Type B pancreatic cell (in vitro differentiated cells): ENCODE data around the gene PDX1. TPM values are rescaled to one million over a fixed set of nuclear protein-coding genes. Genes with fewer than 3 reads are reported as not detected.

ENCODE experiments used
- DNase-seq: peaks from one replicate; pipeline ENCODE4 v3.0.0; 2021; ENCODE audit warnings: mixed read lengths; ENCODE audit not compliant: unreplicated experiment; ENCODE audit errors: extremely low spot score
- H3K27ac Mint-ChIP-seq: 2 replicates; pipeline ENCODE4 v1.8.0; 2021; ENCODE audit warnings: mild to moderate bottlenecking, mixed read lengths
- H3K27me3 Mint-ChIP-seq: 2 replicates; pipeline ENCODE4 v1.8.0; 2021; ENCODE audit warnings: mixed read lengths
- H3K36me3 Mint-ChIP-seq: 2 replicates; pipeline ENCODE4 v1.8.0; 2021; ENCODE audit warnings: mixed read lengths
- H3K4me1 Mint-ChIP-seq: one replicate; pipeline ENCODE4 v1.8.0; 2021; ENCODE audit warnings: mixed read lengths; ENCODE audit not compliant: unreplicated experiment
- H3K4me3 Mint-ChIP-seq: 2 replicates; pipeline ENCODE4 v1.8.0; 2021; ENCODE audit warnings: mild to moderate bottlenecking, mixed read lengths
- H3K9me3 Mint-ChIP-seq: 2 replicates; pipeline ENCODE4 v1.8.0; 2021; ENCODE audit warnings: mixed read lengths
- CTCF ChIP-seq: fragments of 200-600 bp; sonication (generic); conservative IDR thresholded peaks from 2 replicates; pipeline ENCODE4 v1.5.0; 2021; ENCODE audit warnings: antibody characterized with exemption, mild to moderate bottlenecking
- total RNA-seq: library from RNA; stranded (reverse); gene quantifications from 2 replicates; pipeline ENCODE4 v1.2.1, GENCODE V29; 2021; ENCODE audit warnings: low replicate concordance

Gene PDX1
- total RNA-seq, 1 donor from 2014 or later = 7.1 TPM

DNA sequence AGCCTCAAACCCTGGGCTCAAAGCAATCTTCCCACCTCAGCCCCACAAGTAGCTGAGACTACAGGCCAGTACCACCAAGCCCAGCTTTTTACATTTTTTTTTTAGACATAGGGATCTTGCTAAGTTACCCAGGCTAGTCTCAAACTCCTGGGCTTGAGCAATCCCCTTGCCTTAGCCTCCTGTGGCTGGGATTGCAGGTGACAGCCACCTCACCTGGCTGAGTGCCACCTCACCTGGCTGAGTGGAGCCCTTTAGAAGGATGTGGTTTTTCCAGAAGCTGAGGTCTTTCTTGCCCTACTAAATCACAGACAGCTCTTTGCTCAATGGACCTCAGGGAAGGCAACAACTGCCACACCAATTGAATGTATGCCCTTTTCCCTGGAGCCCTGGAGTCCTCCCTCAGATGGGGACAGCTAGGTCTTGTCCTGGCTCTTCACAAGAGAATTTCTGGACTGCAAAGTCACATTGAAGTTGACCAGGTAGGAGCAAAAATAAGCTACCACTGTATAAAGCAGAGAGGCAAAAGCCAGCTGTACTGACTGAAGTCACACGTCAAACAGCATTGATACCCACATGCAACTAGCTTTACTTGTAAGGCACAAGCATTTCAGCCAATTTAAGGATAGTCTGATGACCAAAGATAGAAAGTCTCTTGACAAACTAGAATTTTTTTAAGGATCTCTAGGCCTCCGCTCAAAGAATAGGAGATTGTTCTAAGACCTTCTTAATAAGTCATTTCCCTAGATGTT is 14.0 kb downstream of the PDX1 start:
- peaks cover 3% of the 10 kb centered on the region for H3K36me3 Mint-ChIP-seq

GRCh38 chr13:27942972-27943371 is 23.2 kb downstream of the PDX1 start:
- Mint-ChIP-seq H3K27ac (no peak overlapping the region), H3K9me3 (peaks cover 6% of the 10 kb centered on the region), H3K36me3 (no peaks in the 10 kb centered on the region), H3K27me3 (peaks cover 55% of the 10 kb centered on the region), H3K4me1 (no peaks in the 10 kb centered on the region), H3K4me3 (no peak overlapping the region)
- no peak for TF ChIP-seq CTCF
- DNase-seq = no peak

More for the DNA sequence above, 14.0 kb downstream of the PDX1 start:
- no peak for DNase-seq
- TF ChIP-seq CTCF = no peak
- H3K9me3 Mint-ChIP-seq = no peaks in the 10 kb centered on the region
- no peaks in the 10 kb centered on the region for H3K4me1 Mint-ChIP-seq
- no peak overlapping the region for H3K4me3 Mint-ChIP-seq
- H3K27ac Mint-ChIP-seq = no peak overlapping the region
- H3K27me3 Mint-ChIP-seq = peaks cover 59% of the 10 kb centered on the region

DNA sequence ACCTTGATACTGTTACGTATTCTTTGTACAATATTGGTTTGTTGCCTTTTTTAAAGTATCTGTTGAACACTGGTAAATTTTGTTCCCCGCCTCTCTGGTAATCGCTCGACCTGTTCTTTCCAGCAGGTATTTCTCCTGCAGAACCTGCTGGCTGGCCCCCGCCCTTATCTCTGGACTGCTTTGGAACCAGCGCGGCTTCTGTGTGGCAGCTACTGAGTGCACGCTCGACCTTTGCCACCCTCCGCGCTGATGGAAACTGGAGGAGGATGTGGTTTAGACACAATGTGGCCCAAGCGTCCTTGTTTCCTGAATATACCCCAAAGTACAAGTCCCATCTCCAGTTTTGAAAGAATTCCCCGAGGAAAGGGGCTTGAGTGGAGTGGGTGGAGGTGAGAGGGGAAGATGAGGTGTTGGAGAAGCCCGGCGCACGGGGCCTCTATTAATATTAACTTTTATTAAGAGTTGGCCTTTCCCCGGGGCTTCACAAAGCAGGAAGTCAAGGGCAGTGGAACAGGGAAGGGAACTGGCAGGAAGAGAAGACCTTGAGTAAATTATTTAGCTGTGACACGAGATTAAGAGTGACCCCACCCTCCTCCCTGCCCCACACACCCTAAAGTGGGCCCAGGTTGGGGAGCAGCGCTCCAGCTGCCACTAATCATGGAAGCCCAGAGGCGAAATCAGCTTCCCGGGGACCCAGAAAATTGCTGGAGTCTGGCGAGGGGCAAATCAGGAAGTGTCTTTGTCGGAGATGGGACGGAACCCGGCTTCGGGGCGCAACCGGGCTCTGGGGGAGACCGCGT is 33.3 kb downstream of the PDX1 start:
- Mint-ChIP-seq H3K27ac (peak overlapping the region; percentile 86), H3K4me3 (peak overlapping the region; percentile 85), H3K4me1 (no peaks in the 10 kb centered on the region), H3K9me3 (peaks cover 6% of the 10 kb centered on the region), H3K27me3 (peaks cover 83% of the 10 kb centered on the region), H3K36me3 (no peaks in the 10 kb centered on the region)
- no peak for TF ChIP-seq CTCF
- no peak for DNase-seq

GRCh38 chr13:27953676-27954405 is 34.0 kb downstream of the PDX1 start:
- Mint-ChIP-seq H3K9me3 (peaks cover 6% of the 10 kb centered on the region), H3K36me3 (no peaks in the 10 kb centered on the region), H3K4me3 (peak overlapping the region; percentile 87), H3K27me3 (peaks cover 85% of the 10 kb centered on the region), H3K27ac (peak overlapping the region; percentile 86), H3K4me1 (no peaks in the 10 kb centered on the region)
- TF ChIP-seq CTCF = peak; percentile 97
- peak; percentile 90 for DNase-seq

DNA sequence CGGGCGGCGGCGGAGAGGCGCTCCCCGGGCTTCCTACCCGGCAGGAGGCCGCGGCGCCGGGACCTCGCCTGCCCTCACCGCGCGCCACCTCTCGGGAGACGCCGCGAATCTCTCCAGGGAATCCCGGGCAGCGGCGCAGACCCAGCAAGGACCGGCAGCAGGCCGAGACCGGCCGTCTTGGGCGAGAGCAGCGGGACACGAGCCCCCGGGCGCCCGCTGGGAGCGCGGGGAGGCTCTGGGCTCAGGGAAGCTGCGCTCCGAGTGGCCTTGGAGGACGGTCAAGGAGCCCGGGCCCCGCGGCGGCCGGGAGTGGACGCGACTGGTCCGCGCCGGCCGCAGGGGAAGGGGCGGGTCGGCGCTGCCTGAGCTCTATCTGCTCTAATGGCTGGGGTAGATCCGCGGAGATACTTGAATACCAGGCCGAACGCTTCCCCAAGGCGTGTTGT is 34.6 kb downstream of the PDX1 start:
- Mint-ChIP-seq H3K9me3 (peaks cover 6% of the 10 kb centered on the region), H3K36me3 (no peaks in the 10 kb centered on the region), H3K27me3 (peaks cover 87% of the 10 kb centered on the region), H3K4me1 (no peaks in the 10 kb centered on the region), H3K4me3 (peak overlapping the region; percentile 87), H3K27ac (no peak overlapping the region)
- TF ChIP-seq CTCF = no peak
- DNase-seq = peak; percentile 66
